ENCODE measurements around the gene MAP2K7.
"Not testable (repeated sequence)": the region's sequence is repeated elsewhere in the genome, so short reads cannot be mapped to it uniquely, and the experiment has no call there.

Gene MAP2K7

DNA sequence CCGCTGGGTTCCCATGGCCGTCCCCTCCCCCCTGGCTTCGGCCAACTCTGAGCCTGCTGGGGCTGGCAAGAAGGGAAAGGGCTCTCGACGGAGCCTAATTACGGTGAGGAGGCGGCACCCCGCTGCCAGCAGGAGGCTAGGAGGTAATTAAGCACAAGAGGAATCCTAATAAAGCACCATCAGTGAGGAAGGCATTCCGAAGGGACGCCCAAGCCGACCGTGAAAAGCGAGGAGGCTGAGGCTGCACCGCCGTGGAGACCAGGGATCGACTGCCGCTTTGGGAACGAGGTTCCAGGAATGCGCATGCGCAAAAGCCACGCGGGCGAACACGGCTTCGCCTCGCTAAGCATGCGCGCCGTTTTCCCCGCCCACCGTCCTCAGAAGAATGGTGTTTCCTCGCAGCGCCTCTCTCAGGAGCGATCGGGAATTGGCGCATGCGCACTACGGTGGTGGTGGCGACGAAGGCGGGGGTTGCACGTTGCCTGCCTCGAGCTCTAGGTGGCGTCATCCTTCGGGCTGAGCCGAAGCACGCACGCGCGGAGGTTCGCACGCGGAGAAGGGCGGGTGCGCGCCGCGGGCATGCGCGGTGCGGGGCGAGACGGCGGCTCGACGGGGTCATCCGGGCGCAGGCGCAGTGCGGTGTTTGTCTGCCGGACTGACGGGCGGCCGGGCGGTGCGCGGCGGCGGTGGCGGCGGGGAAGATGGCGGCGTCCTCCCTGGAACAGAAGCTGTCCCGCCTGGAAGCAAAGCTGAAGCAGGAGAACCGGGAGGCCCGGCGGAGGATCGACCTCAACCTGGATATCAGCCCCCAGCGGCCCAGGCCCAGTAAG lies at the start of gene MAP2K7:
MAP2K7 (plus strand) TSS at position 634 of the 830 bp plus-strand sequence; CDS start at position 702, 68 bp downstream.
- peaks cover 12% of the 10 kb centered on the region for H3K36me3 Mint-ChIP-seq (ENCODE audit: low read depth)
- peak; percentile 100 for DNase-seq (ENCODE audit: low spot score)
- no peaks in the 10 kb centered on the region for H3K9me3 Mint-ChIP-seq
- H3K27me3 Mint-ChIP-seq (ENCODE audit: low read depth): peaks cover 3% of the 10 kb centered on the region
- peaks cover 22% of the 10 kb centered on the region for H3K4me1 Mint-ChIP-seq (ENCODE audit: low read depth)
- H3K4me3 Mint-ChIP-seq: peak within 1 kb of the TSS; percentile 88
- peak within 1 kb of the TSS; percentile 92 for H3K27ac Mint-ChIP-seq

DNA sequence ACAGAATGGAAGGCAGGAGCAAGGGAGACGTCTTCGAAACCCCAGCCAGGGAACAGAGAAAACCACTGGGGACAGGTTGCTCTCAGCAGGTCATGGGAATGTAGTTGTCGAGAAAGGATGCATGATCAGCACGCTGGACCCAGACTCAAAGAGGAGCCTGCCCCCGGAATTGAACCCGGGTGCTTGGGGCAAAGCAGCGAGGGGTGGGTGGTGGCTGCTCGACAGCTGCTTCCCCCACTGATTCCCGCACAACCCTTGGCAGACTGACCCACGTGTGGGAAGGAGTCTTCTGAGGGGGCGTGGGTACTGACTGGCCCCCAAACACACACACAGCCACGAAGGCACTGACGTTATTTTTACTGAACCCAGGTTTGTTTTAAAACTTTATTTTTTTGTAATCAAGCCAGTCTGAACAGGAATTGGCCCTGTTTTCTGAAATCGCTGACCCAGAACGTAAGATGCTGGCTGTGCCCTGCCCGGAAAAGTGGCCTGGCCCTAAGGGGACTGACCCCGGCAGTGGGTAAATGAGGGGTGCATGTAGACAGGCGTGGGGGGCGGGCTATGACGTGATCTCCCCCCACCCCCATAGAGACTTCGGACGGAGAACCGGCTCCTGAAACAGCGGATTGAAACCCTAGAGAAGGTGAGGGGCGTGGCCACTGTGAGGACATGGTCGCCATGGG lies 48.1 kb upstream of the MAP2K7 start:
- Mint-ChIP-seq H3K36me3 (ENCODE audit: low read depth) (no peaks in the 10 kb centered on the region), H3K27ac (no peak overlapping the region), H3K4me3 (no peak overlapping the region), H3K4me1 (ENCODE audit: low read depth) (peaks cover 3% of the 10 kb centered on the region), H3K27me3 (ENCODE audit: low read depth) (peaks cover 2% of the 10 kb centered on the region), H3K9me3 (no peaks in the 10 kb centered on the region)
- DNase-seq (ENCODE audit: low spot score): no peak

DNA sequence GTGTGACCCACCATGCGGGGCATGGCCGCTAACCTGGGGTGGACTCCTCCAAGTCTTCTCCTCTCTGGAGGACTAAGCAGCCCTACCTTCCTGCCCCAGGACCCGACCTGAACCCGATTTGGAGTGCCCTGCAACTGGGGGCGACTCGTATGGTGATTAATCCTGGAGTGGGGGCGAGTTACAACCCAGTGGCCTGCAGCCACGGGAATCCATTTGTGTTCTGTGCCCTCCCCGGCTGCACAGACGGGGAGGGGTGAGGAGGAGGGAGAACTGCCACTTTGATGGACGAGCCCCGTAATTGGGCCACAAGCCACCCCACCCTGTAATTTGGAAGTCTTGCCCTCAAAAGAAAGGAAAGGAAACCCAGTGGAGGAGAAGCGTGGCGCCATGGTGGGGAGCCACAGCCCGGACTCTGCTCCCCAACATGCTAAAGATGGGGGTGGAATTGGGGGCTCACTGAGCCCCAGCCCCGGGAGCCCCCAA lies 47.5 kb upstream of the MAP2K7 start:
- H3K27ac Mint-ChIP-seq: no peak overlapping the region
- H3K4me1 Mint-ChIP-seq (ENCODE audit: low read depth): peaks cover 3% of the 10 kb centered on the region
- peaks cover 3% of the 10 kb centered on the region for H3K27me3 Mint-ChIP-seq (ENCODE audit: low read depth)
- no peaks in the 10 kb centered on the region for H3K9me3 Mint-ChIP-seq
- H3K4me3 Mint-ChIP-seq: no peak overlapping the region
- H3K36me3 Mint-ChIP-seq (ENCODE audit: low read depth): no peaks in the 10 kb centered on the region
- no peak for DNase-seq (ENCODE audit: low spot score)

DNA sequence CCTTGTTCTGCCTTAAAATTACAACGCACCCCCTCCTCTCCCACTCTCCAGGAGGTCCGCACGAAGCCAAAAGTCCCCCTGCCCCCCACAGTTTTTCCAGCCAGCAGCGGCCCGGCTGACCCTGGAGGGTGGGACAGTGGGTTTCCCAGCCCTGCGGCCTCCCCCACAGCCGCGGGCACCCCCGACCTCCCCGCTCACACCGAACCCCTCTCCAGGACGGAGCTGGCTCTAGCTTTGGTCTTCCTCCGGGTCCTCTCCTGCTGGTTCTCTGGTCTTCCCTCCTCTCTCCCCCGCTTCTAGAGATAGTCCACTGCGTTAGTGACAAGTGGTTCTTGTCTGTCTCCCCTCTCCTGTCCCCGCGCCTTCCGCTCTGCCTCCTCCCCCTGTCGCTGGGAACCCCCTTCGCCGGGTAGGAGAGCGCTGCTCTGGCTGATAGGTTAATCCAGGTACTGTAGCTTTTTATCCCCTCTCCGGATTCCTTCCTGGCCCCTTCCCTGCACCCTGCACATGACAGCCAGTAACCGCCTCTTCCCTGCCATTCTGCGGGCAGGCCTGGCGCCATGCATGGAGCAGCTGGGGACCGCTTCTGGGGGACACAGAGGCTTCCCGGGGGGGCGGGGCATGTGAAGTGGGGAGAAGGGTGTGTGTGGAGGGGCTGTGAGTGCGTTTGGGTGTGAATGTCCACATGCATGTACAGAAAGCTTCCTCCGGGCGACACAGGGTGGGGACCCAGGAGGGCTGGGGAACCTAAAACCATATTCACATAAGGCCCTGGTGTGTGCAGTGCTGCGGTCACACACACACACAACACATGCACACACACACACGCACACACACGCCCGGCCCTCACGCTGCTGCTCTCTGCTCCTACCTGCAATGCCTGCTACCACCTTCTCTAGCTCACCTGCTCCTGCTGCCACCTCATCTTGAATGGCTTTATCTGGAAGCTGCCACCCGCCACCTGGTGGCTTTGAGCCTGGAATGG lies 46.7 kb upstream of the MAP2K7 start:
- Mint-ChIP-seq H3K4me3 (no peak overlapping the region), H3K4me1 (ENCODE audit: low read depth) (peaks cover 3% of the 10 kb centered on the region), H3K9me3 (no peaks in the 10 kb centered on the region), H3K27me3 (ENCODE audit: low read depth) (peaks cover 7% of the 10 kb centered on the region), H3K36me3 (ENCODE audit: low read depth) (no peaks in the 10 kb centered on the region), H3K27ac (no peak overlapping the region)
- DNase-seq (ENCODE audit: low spot score): no peak

DNA sequence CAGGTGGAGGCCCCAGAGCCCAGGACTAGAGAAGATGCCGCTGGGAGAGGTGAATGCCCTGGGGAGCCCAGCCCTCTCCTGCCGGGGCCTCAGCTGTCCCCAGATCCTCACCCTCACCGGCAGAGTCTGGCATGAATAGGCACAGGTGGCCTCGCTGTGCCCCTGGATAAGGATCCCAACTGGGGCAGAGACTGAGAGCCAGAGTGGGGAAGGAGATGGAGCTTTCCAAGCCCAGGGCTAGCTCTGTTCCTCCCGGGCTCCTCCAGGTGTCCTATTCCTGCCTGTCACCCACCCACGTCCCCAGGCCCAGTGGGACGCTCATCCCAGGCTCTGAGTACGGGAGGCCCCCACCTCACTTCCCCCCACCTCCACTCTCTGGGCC lies 46.0 kb upstream of the MAP2K7 start:
- H3K4me1 Mint-ChIP-seq (ENCODE audit: low read depth): peaks cover 3% of the 10 kb centered on the region
- no peaks in the 10 kb centered on the region for H3K9me3 Mint-ChIP-seq
- DNase-seq (ENCODE audit: low spot score): no peak
- H3K4me3 Mint-ChIP-seq: no peak overlapping the region
- H3K36me3 Mint-ChIP-seq (ENCODE audit: low read depth): no peaks in the 10 kb centered on the region
- no peak overlapping the region for H3K27ac Mint-ChIP-seq
- peaks cover 7% of the 10 kb centered on the region for H3K27me3 Mint-ChIP-seq (ENCODE audit: low read depth)

DNA sequence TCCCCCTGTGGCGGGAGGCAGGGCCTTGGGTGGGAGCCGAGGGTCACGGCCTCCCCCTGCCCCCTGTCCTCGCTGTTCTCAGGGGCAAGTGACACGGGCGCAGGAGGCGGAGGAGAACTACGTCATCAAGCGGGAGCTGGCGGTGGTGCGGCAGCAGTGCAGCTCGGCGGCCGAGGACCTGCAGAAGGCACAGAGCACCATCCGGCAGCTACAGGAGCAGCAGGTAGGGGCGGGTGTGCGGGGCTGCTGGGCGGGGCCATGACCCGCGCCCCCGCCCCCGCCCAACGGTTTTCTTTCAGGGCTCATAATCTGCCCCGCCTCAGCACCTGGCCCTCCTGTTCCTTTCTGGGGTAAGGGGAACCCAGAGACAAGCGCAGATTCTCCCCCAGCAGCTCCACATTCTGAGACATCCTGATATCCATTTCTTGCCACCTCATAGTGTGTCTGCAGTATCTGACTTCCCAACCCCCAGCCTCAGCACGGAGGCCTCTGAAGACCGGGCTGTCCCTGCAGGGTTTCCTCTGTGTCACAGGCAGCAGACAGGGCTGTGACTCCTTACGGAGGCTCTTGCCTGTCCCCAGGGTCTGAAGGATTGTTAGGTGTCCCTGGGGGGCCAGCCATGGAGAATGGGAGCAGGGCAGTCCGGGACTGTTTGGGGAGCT lies 45.4 kb upstream of the MAP2K7 start:
- no peaks in the 10 kb centered on the region for H3K36me3 Mint-ChIP-seq (ENCODE audit: low read depth)
- H3K9me3 Mint-ChIP-seq: no peaks in the 10 kb centered on the region
- no peak overlapping the region for H3K27ac Mint-ChIP-seq
- DNase-seq (ENCODE audit: low spot score): no peak
- peaks cover 7% of the 10 kb centered on the region for H3K27me3 Mint-ChIP-seq (ENCODE audit: low read depth)
- no peaks in the 10 kb centered on the region for H3K4me1 Mint-ChIP-seq (ENCODE audit: low read depth)
- no peak overlapping the region for H3K4me3 Mint-ChIP-seq

DNA sequence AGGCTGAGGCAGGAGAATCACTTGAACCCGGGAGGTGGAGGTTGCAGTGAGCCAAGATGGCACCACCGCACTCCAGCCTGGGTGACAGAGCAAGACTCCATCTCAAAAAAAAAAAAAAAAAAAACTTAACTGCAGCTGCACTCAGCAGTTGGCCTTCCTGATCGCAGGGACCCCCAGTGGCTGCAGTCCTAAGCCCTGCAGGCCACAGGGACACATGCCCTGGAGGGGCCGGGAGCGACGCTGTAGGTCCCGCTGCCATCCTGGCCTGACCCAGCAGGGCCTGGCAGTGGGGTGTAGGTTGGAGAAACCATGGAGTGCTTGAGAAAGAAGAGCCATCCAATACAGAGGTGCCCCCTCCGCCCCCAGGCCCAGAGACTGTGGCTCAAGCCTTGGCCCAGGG lies 44.6 kb upstream of the MAP2K7 start:
- H3K4me1 Mint-ChIP-seq (ENCODE audit: low read depth); H3K36me3 Mint-ChIP-seq (ENCODE audit: low read depth); DNase-seq (ENCODE audit: low spot score); H3K9me3 Mint-ChIP-seq; H3K4me3 Mint-ChIP-seq; H3K27ac Mint-ChIP-seq: not testable (repeated sequence)
- peaks cover 14% of the 10 kb centered on the region for H3K27me3 Mint-ChIP-seq (ENCODE audit: low read depth)

DNA sequence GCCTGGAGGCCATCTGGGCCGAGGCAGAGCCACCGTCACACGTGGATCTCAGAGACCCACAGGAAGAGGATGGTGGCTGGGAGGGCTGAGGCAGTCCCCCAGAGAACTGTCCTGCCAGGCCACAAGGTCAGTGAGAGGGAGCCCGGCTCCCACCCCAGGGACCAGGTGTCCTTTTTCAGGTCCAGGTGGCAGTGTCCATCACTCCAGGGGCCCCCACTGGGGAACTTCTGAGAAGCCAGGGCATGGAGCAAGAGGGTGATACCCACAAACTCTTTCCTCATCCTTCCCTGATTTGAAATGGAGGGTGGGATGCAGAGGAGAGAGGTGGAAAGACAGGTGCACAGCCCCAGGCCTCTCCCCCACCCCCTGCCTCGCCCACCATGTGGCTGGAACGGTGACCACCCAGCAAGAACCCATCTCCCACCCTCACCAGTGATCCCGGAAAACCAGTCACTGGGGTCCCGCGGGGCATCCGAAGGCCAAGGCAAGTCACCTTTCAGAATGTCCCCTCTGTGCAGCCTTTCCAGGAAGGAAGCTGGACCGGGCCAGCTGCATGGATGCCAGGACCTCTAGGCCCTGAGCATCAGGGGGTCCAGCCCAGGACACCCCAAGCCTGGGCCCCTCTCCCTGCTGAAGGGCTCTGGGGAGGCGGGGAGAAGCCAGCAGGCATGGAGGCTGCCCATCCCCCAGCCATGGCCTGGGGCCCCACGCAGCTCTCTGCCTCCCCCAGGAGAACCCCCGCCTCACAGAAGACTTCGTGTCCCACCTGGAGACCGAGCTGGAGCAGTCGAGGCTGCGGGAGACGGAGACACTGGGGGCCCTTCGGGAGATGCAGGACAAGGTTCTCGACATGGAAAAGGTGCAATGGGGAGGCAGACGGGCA lies 43.6 kb upstream of the MAP2K7 start:
- H3K27me3 Mint-ChIP-seq (ENCODE audit: low read depth): peaks cover 23% of the 10 kb centered on the region
- peaks cover under 1% of the 10 kb centered on the region for H3K4me1 Mint-ChIP-seq (ENCODE audit: low read depth)
- no peaks in the 10 kb centered on the region for H3K9me3 Mint-ChIP-seq
- no peak overlapping the region for H3K27ac Mint-ChIP-seq
- no peaks in the 10 kb centered on the region for H3K36me3 Mint-ChIP-seq (ENCODE audit: low read depth)
- H3K4me3 Mint-ChIP-seq: no peak overlapping the region
- no peak for DNase-seq (ENCODE audit: low spot score)

DNA sequence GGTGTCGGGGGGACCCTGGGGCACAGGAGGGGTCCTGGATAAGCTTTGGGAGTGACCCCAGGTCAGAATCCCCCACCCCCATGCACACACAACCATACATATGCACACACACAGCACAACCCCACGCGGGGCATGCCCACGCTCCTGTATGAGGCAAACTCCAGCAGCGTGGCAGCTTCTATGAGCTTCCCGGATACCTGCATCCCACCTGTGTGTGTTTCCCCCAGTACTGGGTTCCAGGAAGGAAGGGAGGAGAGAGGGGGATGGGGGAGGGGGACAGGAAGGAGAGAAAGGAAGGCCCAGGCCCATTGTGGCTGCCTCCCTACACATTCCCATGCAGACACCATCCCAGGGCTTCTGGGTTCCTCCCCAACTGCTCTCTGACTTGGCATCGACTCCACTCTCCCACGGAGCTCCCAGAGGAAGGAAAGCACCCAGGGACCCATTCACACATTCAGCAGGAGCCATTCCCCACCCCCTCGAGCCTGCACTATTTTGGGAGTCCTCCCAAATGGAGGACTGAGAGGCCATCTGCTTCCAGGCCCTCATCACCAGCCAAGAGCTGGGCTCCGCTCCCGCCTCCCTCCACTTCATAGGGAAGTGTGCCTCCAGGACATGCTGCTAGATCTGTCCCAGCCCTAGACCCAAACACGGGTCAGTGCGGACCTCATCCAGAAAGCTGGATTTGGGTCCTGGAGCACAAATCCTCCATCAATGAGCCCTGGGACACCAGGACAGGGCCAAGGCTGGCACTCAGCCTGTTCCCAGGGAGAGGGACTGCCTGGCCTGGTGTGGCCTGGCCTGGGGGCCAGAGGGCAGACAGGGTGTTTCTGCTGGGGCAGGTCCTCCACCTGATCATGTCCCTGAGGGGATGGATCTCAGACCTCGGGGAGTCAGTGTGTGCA lies 42.7 kb upstream of the MAP2K7 start:
- peak overlapping the region; percentile 12 for H3K4me3 Mint-ChIP-seq
- H3K9me3 Mint-ChIP-seq: no peaks in the 10 kb centered on the region
- H3K27me3 Mint-ChIP-seq (ENCODE audit: low read depth): peaks cover 29% of the 10 kb centered on the region

DNA sequence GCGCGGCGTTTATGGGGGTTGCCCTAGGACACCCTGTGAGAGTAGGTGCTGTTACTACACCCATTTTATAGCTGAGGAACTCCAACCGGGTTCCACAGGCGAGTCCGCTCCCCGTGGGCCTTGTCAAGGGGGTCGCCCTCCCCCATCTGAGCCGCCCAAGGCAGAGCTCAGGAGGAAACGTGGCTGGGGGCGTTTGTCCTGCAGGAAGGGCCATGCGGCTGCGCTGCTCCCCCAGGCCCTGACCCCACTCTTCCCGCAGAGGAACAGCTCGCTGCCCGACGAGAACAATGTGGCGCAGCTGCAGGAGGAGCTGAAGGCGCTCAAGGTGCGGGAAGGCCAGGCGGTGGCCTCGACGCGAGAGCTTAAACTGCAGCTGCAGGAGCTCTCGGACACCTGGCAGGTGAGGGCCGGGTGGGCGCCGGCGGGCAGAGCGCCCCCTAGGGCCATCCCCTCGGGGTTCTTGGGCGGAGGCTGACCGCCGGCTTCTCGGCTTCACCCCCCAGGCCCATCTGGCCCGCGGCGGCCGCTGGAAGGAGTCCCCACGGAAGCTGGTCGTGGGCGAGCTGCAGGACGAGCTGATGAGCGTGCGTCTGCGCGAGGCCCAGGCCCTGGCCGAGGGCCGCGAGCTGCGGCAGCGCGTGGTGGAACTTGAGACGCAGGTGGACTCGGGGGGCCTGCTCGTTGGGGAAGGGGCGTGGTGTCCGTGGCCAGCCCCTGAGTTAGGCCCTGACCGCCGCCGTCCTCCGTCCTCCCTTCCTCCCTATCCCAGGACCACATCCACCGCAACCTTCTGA lies 41.9 kb upstream of the MAP2K7 start:
- H3K27me3 Mint-ChIP-seq (ENCODE audit: low read depth): peaks cover 33% of the 10 kb centered on the region
- no peak for DNase-seq (ENCODE audit: low spot score)
- no peaks in the 10 kb centered on the region for H3K9me3 Mint-ChIP-seq
- no peaks in the 10 kb centered on the region for H3K36me3 Mint-ChIP-seq (ENCODE audit: low read depth)
- H3K4me1 Mint-ChIP-seq (ENCODE audit: low read depth): peaks cover 6% of the 10 kb centered on the region
- H3K27ac Mint-ChIP-seq: no peak overlapping the region
- H3K4me3 Mint-ChIP-seq: peak overlapping the region; percentile 12

More for the DNA sequence above, 42.7 kb upstream of the MAP2K7 start:
- H3K27ac Mint-ChIP-seq: no peak overlapping the region
- no peak for DNase-seq (ENCODE audit: low spot score)
- no peaks in the 10 kb centered on the region for H3K36me3 Mint-ChIP-seq (ENCODE audit: low read depth)
- peaks cover 6% of the 10 kb centered on the region for H3K4me1 Mint-ChIP-seq (ENCODE audit: low read depth)

DNA sequence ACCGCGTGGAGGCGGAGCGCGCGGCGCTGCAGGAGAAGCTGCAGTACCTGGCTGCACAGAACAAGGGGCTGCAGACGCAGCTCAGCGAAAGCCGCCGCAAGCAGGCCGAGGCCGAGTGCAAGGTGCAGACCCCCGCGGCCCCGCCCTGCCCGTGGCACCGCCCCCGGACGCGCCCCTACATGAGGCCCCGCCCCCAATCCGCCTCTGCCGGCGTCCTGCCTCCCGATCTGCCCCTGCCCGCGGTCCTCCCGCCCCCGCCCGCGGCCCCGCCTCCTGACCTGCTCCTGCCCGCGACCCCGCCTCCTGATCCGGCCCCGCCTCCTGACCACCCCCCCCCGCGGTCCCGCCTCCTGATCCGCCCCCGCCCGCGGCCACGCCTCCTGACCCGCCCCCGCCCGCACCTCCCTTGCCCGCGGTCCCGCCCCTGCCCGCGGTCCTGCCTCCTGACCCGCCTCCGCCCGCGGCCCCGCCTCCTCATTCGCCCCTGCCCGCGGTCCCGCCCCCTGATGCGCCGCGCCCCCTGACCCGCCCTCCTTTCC lies 41.2 kb upstream of the MAP2K7 start:
- no peak overlapping the region for H3K4me3 Mint-ChIP-seq
- DNase-seq (ENCODE audit: low spot score): peak; percentile 59
- peaks cover 39% of the 10 kb centered on the region for H3K27me3 Mint-ChIP-seq (ENCODE audit: low read depth)
- peaks cover 6% of the 10 kb centered on the region for H3K4me1 Mint-ChIP-seq (ENCODE audit: low read depth)
- no peaks in the 10 kb centered on the region for H3K9me3 Mint-ChIP-seq
- H3K36me3 Mint-ChIP-seq (ENCODE audit: low read depth): no peaks in the 10 kb centered on the region
- no peak overlapping the region for H3K27ac Mint-ChIP-seq

Measured in T-helper 2 cell treated with Interferon-gamma antibody and Interleukin-4, amounts not matched to agents 5 μg/mL and 100 μg/mL, for 36 hours (primary cell).